Smooth muscle cell (in vitro differentiated cells): ENCODE data around the gene ASIC4. TPM values are rescaled to one million over a fixed set of nuclear protein-coding genes. Genes with fewer than 3 reads are reported as not detected.
A peak's percentile ranks its signal among the peaks of the same experiment; 100 is the strongest.

Source experiments
- DNase-seq: peaks from one replicate; lab custom pipeline; 2025; ENCODE audit not compliant: unreplicated experiment; lab: John Stamatoyannopoulos, UW
- H2AFZ ChIP-seq: fragments of 200-600 bp; sonication (generic); 2 replicates; pipeline ENCODE4 v1.6.0; 2016; ENCODE audit warnings: antibody characterized with exemption, low read depth, mild to moderate bottlenecking
- H3F3A ChIP-seq: fragments of 200-600 bp; sonication (generic); 2 replicates; pipeline ENCODE4 v1.6.0; 2017; ENCODE audit warnings: antibody characterized with exemption, low read depth
- H3K27ac ChIP-seq: fragments of 200-600 bp; sonication (generic); 2 replicates; pipeline ENCODE4 v1.5.1; 2016; ENCODE audit warnings: low read depth, mild to moderate bottlenecking
- H3K27me3 ChIP-seq: fragments of 200-600 bp; sonication (generic); 2 replicates; pipeline ENCODE4 v1.6.1; 2016; ENCODE audit warnings: low read depth, mild to moderate bottlenecking
- H3K36me3 ChIP-seq: fragments of 200-600 bp; sonication (generic); 2 replicates; pipeline ENCODE4 v1.5.1; 2016; ENCODE audit warnings: low read depth
- H3K4me1 ChIP-seq: fragments of 200-600 bp; sonication (generic); 2 replicates; pipeline ENCODE4 v1.5.1; 2016; ENCODE audit warnings: low read depth
- H3K4me2 ChIP-seq: fragments of 200-600 bp; sonication (generic); 2 replicates; pipeline ENCODE4 v1.6.0; 2016; ENCODE audit warnings: mild to moderate bottlenecking
- H3K4me3 ChIP-seq: fragments of 200-600 bp; sonication (generic); 2 replicates; pipeline ENCODE4 v1.5.1; 2016; ENCODE audit warnings: mild to moderate bottlenecking
- H3K79me2 ChIP-seq: fragments of 200-600 bp; sonication (generic); 2 replicates; pipeline ENCODE4 v1.6.0; 2016; ENCODE audit warnings: low read depth, mild to moderate bottlenecking
- H3K9ac ChIP-seq: fragments of 200-600 bp; sonication (generic); 2 replicates; pipeline ENCODE4 v1.6.0; 2016; ENCODE audit warnings: low read depth
- H3K9me3 ChIP-seq: fragments of 200-600 bp; sonication (generic); replicated peaks from 2 replicates; pipeline ENCODE4 v1.5.1; 2016; ENCODE audit warnings: low read depth
- H4K20me1 ChIP-seq: fragments of 200-600 bp; sonication (generic); 2 replicates; pipeline ENCODE4 v1.6.0; 2016; ENCODE audit warnings: low read depth
- WGBS: methylation state at CpG from one replicate; pipeline ENCODE4 v1.1.7; 2016; ENCODE audit warnings: low lambda C conversion rate; 5-methylcytosine and 5-hydroxymethylcytosine counted together
- polyA plus RNA-seq: library from polyadenylated mRNA; unstranded; fragments of >200 nt; fragmentation: Nextera tagmentation; extraction: Ambion mirVana; gene quantifications from 2 replicates; pipeline ENCODE4 v1.2.1, GENCODE V29; 2016
- total RNA-seq: library from RNA; depleted of rRNA; stranded (reverse); fragments of >200 nt; gene quantifications from 2 replicates; pipeline ENCODE4 v1.2.3, GENCODE V29; 2014
- TF ChIP-seq, protein P1 (sequence below): fragments of 200-600 bp; sonication (generic); IDR thresholded peaks from 2 replicates; pipeline ENCODE4 v1.5.1; 2017; ENCODE audit warnings: borderline replicate concordance, mild to moderate bottlenecking, antibody characterized with exemption; ENCODE audit not compliant: insufficient read depth, poor library complexity, severe bottlenecking

ASIC4 gene
- total and polyA plus RNA-seq, 2 experiments from 2014 or later: 0.32 to 0.49 TPM

DNA sequence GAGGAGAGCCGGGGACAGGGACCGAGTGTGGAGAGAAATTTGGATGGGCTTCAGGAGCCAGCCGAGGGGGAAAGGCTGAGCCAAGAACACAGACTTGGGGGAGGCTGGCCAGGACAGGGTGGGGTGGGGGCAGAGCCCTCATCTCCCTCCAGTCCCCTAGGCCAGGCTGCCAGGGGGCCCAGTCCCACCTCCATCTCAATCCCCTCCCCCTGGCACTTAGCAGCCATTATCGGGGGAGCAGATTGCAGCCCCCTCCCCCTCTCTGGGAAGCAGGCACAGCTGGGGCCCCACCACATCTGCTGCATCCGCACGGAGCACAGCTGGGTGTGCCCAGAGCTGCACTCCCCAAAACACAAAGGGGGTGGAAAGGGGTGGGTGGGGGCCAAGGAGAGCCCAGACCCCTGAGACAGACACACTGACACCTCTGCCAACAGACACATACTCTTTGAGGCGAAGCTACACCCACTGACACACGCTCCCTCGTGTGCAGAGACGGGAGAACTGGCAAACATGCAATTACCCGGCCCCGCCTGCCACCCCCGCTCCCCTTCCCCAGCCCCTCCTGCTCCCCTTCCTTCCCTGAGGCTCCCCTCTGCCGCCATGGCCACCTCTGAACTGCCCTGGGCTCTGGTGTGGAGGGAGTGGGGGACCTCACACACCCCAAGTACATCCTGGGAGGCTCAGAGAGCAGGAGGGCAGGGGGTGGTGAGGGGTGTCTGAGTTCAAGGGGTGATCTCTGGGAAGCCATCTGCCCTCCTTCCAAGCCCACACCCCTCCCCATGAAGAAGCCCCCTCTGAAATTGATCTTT is 5.1 kb upstream of the ASIC4 start:
- Histone ChIP-seq H3K27ac (no peak overlapping the region), H3F3A (no peaks in the 10 kb centered on the region), H3K36me3 (no peaks in the 10 kb centered on the region), H3K4me2 (peak overlapping the region; percentile 76), H4K20me1 (peaks cover 17% of the 10 kb centered on the region), H3K9ac (no peak overlapping the region), H3K4me3 (no peak overlapping the region), H3K4me1 (peaks cover 60% of the 10 kb centered on the region), H2AFZ (no peak overlapping the region), H3K9me3 (no peaks in the 10 kb centered on the region), H3K27me3 (peaks cover 11% of the 10 kb centered on the region), H3K79me2 (no peaks in the 10 kb centered on the region)
- TF ChIP-seq, protein P1, sequence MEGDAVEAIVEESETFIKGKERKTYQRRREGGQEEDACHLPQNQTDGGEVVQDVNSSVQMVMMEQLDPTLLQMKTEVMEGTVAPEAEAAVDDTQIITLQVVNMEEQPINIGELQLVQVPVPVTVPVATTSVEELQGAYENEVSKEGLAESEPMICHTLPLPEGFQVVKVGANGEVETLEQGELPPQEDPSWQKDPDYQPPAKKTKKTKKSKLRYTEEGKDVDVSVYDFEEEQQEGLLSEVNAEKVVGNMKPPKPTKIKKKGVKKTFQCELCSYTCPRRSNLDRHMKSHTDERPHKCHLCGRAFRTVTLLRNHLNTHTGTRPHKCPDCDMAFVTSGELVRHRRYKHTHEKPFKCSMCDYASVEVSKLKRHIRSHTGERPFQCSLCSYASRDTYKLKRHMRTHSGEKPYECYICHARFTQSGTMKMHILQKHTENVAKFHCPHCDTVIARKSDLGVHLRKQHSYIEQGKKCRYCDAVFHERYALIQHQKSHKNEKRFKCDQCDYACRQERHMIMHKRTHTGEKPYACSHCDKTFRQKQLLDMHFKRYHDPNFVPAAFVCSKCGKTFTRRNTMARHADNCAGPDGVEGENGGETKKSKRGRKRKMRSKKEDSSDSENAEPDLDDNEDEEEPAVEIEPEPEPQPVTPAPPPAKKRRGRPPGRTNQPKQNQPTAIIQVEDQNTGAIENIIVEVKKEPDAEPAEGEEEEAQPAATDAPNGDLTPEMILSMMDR: no peak
- 27% methylated on average over 6 of the region's 14 CpGs for WGBS
- DNase-seq: no peak

DNA sequence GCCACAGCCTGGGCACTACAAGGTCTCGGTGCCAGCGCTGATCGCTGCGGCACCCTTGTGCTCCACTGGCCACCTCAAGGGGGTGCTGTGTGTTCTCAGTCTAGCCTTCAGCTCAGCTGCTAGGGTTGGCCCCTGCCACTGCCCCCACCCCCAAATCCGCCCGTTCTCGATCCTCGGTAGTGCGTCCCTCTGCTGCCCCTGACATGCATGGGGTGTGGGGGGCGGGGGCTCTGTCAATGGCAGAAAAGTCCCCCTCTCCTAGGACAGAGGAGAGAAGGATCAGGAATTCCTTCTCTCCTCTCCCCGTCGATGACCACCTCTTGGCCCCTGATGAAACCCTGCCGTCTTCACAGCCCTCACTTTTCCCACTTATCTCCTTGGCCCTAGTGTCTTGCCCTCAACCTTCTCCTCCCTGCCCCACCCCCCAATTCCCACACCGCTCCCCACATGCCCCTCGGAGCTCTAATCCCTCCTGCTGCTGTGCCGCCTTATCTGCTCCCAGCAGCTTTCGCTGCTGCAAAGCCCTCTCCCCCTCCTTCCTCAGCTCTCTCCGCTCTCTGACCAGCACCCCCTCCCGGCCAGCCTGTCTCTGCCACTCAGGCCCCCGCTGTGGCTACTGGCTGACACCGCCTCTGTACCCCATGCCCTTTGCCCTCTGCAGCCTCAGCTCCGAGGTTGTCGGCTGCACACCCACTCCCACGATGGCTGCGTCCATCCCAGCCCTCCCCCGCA is 4.3 kb upstream of the ASIC4 start:
- peaks cover 15% of the 10 kb centered on the region for H3K27me3 ChIP-seq
- no peak overlapping the region for H2AFZ ChIP-seq
- WGBS: 3% methylated on average over 23 of the region's 26 CpGs
- H4K20me1 ChIP-seq: peaks cover 14% of the 10 kb centered on the region
- H3F3A ChIP-seq: no peaks in the 10 kb centered on the region
- H3K4me2 ChIP-seq: peak overlapping the region; percentile 76
- H3K36me3 ChIP-seq: no peaks in the 10 kb centered on the region
- H3K4me3 ChIP-seq: peak overlapping the region; percentile 43
- no peaks in the 10 kb centered on the region for H3K79me2 ChIP-seq
- peak; percentile 45 for DNase-seq
- peaks cover 60% of the 10 kb centered on the region for H3K4me1 ChIP-seq
- TF ChIP-seq, protein P1: peak; percentile 59
- no peak overlapping the region for H3K9ac ChIP-seq
- H3K27ac ChIP-seq: no peak overlapping the region
- no peaks in the 10 kb centered on the region for H3K9me3 ChIP-seq

DNA sequence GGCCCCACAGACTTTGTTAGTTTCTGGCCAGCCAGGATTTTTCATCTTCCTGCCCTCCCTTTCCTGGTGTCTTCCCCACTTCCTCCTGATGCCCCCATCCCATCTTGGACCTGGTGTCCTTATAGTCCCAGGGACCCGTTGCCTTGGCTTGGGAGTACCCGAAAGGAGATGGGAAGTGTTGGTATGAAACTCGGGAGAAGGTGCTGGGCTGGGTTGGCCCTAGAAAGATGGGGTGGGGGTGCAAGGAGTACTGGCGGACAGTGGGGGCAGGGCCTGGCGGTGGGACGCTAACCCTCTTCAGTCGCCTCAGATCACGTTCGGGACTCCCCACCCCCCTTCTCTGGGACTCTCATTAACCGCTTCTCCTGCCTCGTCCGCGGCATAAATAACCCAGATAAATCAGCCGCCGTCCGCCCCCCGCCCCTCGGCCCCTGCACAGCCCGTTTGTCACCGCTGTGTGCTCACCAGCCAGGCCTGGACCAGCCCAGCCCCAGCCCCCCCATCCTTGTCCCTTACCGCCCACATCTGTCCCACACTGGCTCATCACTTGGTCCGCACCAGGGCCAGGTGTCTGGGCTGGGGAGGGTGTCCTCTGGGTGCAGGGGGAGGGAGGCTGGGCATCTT is 3.7 kb upstream of the ASIC4 start:
- H3K4me2 ChIP-seq: peak overlapping the region; percentile 76
- H3K9me3 ChIP-seq: no peaks in the 10 kb centered on the region
- H3K4me1 ChIP-seq: peaks cover 60% of the 10 kb centered on the region

More for the DNA sequence above, 3.7 kb upstream of the ASIC4 start:
- Histone ChIP-seq H4K20me1 (peaks cover 12% of the 10 kb centered on the region), H2AFZ (no peak overlapping the region), H3K27ac (no peak overlapping the region), H3K9ac (no peak overlapping the region), H3F3A (no peaks in the 10 kb centered on the region), H3K27me3 (peaks cover 21% of the 10 kb centered on the region), H3K4me3 (peak overlapping the region; percentile 43), H3K79me2 (no peaks in the 10 kb centered on the region), H3K36me3 (no peaks in the 10 kb centered on the region)
- TF ChIP-seq, protein P1: no peak
- 31% methylated on average over 12 of the region's 22 CpGs for WGBS
- DNase-seq: no peak
